Measurements from ENCODE around the gene FADS2.
"Not testable (repeated sequence)": the region's sequence is repeated elsewhere in the genome, so short reads cannot be mapped to it uniquely, and the experiment has no call there.

Gene FADS2

DNA sequence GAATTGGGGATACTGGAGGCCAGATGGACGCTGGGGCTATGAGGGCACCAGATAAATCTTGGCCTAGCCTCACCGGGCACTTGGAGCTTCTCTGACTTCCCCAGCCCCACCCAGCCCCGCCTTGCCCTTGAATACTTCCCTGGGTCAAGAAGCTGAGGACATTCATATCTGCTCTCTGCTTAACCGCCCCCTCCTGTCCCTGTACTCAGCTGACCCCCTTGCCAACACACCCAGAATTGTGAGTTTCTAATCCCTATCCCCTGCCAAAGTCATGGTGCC, 41.3 kb downstream of the FADS2 start:
- DNase-seq = no peak

DNA sequence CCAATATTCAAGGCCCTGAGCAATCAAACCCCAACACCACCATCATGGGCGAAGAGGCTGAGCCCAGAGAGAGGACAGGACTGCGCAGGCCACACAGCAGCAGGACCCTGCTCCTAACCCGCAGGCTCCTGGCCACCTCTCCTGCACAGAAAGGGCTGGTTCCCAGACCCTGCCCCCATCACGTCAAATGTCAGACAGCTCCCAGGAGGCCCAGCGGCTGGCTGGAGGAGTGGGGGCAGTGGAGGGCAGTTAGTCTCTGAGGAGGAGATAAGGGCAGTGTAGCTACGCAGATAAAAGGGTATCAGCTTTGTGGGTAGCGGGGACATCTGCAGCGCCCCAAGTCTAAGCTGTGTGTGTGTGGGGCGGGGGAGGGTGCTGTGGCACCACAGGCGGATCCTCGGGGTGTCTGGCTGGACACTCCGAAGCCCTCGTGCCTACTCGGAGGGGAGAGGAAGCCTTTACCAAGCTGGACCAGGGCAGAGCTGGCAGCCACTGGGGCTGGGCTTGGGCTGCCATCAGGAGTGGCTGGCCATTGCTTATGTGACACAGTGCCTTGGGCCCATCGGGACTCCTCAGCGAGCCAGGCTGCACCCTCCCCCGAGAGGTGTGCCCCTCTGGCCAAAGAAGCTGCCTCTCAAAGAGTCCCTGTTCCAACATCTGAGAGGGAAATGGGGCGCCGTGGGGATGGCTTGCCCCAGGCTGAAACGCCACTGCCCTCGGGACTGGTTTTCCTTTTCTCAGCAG, 41.8 kb downstream of the FADS2 start:
- DNase-seq = no peak

DNA sequence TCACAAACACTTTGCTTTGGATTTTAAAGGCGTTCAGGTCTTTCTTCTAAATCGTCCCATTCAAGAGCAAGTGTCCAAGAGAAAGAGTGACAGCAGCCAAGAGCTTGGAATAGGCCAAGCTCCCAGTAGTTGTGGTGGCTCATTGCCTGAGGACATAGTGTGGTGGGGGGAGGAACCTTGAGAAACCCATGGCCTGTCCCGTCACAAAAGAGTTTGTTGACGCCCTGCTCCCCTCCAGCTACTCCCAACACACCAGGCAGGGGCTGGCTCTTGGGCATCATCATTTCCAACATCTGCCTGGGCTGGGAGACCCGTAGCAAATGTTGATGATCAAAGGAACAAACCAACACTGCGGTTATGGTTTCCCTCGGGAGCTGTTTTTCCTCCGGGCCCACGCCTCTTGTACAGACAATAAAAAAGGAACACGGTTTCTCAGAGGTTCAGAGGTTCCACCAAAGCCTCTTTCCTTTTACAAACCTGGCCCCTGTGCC, 42.5 kb downstream of the FADS2 start:
- DNase-seq = no peak

DNA sequence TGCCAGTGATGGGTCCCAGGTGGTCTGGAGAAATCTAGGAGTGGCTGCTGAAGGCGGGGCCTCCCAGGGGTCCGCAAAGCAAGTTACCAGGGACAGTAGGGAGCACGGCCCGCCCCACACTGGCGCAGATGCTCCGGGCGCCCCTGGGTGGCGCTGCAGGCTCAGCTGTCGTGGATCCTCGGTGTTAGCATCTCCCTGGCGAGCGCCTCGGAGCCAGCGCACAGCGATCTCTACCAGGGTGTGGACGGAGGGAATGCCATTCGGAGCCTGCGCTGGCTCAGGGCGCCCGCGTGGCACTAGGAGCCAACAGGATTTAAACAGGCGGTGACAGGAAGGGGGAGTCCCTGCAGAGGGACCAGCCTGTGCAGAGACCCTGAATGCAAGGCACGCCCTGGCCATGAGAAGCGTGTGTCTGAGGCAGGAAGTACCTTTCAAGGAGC, 43.1 kb downstream of the FADS2 start:
- DNase-seq = peak; percentile 88

DNA sequence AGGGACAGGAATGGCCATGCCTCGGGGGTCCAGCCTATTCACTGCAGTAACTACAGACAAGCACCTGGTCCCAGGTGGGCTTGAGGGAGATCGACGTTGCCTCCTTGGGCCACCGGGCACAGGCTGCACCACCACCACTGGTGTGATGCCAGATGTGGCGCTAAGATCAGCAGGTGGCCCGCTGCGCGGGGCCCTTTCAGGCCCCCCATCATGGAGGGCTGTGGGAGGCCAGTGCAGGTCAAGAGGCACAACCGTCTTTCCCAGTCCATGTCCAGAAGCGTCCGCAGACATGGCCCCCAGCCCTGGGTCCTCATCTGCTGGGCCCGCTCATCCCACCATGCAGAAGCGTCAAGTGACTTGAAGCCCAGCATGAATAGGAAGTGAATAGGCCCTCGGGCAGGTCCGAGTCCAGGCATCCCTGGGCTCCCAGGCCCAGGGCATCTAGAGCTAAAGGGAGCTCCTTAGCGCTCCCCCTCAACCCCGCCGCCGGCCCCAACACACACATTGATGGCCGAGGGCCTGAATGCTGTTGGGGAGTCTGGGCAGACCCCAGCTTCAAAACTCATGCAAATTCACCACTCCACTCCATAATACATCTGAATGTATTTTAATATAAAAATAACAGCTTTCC, 45.0 kb downstream of the FADS2 start:
- no peak for DNase-seq

DNA sequence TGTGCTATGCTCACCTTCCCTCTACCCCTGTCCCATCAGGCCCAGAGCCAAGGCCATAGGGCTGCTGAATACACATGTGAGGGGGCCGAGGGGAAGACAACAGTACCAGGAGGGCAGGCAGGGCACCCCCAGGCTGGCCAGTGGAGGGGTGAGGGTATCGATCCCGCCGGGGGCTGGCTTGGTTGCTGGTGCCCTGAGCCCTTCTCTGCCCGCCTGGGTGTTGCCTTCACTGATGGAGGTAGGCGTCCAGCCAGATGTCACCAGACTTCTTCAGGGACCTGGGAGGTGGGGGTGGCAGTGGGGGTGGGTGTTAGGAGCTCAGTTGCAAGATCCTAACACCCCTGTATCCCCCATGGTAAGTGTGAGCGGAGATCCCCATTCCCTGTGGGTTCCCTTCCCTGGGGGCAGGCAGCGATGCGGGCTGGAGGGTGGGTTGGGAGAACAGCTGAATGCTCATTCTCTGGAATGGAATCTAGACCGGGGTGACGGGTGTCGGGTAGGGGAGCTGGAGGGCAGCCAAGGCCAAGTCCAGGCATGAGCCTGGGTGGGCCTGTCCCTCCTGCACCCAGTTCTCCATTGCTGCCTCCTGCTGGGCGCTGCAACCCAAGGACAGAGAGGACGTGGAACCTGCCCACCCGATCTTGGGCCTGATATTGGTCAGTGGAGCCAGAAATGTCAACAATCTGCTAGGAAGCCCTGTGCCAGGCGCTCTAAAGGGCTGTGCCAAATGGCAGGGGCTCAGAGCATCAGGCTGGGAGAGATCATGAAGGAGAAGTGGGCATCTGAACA, 45.7 kb downstream of the FADS2 start:
- no peak for DNase-seq

DNA sequence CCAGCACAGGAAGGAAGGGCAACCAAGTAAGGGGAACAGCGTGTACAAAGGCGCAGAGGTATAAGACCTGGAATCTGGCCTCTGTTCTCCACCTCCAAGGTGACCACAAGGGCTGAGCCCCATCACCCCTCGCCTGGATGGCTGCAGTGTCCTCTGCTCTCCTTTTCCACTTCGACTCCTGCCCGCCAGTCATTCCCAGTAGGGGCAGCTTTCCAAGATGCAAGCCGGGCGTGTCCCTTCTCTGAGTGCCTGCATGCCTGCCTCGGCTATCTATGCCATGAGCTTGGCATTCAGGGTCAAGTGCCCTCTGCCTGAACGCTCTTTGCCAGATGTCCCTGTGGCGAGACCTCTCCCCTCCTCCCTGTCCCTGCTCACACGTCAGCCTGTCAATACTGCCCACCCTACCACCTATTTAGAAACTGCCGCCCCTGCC, 46.3 kb downstream of the FADS2 start:
- DNase-seq = no peak

DNA sequence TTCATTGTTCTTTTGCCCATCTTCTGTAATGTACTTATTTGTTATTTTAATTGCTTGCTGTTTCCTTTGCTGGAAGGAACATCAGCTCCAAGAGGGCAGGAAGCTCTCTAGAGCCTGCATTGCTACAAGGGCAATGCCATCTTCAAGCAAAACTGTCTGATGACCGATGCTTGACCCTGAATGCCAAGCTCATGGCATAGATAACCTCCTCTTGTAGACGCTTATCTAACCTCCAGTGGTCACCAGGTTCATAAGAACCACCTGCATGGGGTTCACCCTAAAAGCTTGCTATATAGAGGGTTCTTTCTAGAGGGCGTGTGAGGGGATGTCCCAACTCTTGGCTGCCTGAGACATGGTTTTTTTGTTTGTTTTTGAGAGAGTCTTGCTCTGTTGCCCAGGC, 46.8 kb downstream of the FADS2 start:
- DNase-seq = no peak

DNA sequence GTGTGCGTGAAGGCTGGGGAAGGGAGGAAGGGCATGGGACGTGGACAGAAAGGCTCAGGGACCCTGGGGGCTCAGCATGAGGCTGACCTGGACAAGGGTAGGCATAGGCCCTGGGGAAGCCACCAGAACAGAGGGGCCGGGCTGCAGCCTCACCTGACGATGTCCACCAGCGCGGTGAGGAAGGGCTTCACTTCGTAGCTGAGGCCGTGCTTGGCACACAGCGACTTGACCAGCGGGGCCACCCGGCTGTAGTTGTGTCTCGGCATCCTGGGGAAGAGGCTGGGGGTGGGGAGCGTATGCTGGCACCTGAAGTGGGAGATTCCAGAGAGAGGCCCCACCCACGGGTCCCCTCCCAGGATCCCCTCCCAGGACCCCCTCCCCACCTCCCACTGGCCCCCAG, 47.6 kb downstream of the FADS2 start:
- no peak for DNase-seq

DNA sequence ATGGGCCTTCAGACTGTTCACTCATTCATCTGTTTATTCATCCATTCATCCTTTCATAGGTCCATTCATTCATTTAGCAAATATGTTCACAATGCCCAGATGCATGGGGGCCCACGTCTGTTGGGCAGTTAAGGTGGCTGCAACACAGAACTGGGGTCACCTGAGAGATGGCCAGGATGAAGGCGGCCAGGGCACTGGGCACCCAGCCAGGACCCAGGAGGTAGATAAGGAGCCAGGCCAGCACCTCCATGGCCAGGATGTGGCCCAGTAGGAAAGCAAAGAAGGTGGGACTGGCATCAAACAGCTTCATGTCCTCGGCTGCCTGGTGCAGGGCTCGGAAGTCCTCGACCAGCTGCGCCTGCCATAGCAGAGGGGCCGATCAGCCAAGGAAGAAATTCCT, 51.1 kb downstream of the FADS2 start:
- DNase-seq = no peak

DNA sequence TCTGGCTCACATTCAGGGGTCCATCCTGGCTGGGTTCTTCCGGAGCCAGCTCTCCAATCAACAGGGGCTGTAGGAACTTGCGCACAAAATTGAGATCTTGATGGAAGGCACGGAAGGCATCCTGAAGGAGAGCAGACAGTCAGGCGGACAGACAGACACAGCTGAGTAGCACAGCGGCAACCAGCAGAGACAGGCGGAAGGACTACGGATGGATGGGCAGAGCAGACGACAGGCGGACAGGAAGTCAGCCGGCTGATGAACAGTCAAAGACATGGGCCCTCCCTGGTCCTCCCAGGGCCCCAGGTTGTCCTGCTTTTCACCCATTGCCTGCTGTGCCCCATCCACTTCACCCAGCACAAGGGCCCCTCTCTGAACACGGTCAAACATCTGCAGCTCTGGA, 51.9 kb downstream of the FADS2 start:
- DNase-seq = no peak

DNA sequence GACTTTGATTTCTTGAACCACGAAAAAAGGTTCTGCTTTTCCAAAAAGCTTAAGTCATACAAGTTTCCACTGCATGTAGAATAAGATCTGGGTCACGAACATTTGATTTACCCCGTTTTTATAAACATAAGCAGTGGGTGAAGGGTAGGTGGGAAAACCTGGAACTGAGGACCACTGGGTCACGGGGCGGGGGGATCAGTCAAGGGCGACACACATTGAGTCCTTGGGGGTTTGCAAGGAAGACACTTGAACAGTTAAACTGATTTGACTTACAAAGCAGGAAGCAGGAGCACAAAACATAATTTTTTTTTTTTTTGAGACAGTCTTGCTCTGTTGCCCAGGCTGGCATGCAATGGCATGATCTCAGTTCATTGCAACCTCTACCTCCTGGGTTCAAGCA, 52.4 kb downstream of the FADS2 start:
- no peak for DNase-seq

DNA sequence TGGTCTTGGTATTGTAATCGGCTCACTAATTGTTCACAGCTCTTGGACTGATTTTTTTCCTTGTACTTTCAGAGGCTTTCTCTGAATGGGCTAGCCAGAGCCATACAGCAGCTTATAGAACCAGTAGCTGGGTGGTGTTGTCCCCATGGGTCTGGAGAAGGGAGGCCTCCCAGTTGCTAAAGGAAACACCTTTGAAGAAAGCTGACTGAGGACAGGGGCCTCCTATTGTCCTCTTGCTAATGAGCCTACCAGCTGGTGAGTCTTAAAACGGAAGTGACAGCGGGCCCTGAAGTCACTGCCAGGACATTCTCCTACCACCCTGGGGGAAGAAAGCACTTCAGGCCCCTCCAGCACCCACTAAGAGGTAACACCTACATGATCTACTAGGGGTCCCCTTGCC, 53.3 kb downstream of the FADS2 start:
- DNase-seq = no peak

DNA sequence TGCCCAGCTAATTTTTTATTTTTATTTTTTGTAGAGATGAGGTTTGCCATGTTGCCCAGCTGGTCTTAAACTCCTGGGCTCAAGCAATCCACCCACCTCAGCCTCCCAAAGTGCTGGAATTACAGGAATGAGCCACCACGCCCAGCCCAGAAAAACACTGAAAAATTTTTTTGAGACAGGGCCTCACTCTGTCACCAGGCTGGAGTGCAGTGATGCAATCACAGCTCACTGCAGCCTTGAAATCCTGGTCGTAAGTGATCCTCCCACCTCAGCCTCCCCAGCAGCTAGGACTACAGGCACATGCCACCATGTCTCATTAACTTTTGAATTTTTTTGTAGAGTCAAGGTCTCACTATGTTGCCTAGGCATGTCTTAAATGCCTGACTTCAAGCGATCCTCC, 54.2 kb downstream of the FADS2 start:
- DNase-seq = not testable (repeated sequence)

DNA sequence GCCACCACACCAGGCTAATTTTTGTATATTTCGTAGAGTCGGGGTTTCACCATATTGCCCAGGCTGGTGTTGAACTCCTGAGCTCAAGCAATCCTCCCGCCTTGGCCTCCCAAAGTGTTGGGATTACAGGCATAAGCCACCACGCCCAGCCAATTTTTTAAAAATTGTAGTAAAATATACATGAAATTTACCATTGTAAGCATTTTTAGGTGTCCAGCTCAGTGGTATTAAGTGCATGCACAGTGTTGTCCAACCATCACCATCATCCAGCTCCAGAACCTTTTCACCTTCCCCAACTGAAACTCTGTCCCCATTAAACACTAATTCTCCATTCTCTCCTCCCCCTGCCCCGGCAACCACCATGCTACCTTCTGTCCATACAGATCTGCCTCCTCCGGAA, 54.8 kb downstream of the FADS2 start:
- no peak for DNase-seq

DNA sequence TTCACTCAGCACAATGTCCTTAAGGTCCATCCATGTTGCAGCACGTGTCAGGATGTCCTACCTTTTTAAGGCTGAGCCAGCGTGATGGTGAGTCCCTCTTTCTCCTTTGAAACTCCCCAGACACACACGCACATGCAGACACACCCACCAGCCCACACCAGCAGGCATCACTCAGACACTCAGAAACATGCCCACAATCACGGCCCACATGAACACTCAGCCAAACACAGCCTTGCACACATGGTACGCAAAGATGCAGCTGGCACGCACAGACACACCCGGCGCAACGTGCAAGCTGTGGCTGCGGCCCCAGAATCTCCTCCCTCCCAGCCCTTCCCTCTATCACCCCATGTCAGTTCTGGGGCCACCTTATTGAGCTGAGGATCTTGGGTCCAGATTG, 55.2 kb downstream of the FADS2 start:
- no peak for DNase-seq

DNA sequence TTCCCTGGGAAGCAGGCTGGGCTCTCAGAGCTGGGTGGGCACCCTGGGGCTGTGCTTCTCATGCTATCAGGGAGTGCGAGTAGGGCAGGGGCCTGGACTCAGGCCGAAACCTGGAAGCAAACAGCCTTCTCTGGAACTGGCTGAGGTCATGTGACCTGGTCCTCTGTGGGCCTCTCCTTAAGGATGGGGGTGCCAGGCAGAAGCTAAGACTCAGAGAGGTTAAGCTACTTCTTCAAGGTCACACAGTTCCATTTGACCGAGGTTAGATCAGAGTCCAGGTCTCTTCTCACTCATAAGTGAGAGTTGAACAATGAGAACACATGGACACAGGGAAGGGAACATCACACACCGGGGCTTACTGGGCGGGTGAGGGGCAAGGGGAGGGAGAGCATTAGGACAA, 55.8 kb downstream of the FADS2 start:
- DNase-seq = no peak

DNA sequence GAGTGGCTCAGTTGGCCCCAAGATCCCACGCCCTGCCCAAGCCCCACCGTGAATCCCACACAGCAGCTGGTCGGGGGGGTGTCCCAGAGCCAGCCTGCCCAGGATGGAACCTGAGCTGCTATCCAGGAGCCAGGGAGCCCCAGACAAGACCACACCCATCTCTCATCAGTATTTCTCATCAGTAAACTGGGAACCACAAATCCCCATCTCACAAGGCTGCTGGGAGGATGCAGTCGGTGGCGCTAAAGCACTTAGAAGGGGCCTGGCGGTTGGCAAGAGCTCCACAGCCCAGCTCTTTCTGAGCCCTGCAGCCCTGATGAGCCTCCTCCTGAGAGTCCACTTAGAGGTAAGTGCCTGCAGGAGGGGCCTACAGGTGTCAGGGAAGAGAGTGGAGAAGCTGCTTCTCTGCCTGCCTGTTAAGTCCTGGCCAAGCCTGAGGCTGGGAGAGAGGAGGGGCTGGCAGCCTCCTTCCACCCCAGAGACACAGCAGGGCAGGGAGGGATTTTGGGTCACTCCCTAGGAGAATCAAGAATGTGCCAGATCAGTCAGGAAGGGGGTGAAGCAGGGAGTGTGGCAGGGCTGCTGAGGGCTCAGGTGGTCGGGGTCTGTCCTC, 57.2 kb downstream of the FADS2 start:
- DNase-seq = no peak

DNA sequence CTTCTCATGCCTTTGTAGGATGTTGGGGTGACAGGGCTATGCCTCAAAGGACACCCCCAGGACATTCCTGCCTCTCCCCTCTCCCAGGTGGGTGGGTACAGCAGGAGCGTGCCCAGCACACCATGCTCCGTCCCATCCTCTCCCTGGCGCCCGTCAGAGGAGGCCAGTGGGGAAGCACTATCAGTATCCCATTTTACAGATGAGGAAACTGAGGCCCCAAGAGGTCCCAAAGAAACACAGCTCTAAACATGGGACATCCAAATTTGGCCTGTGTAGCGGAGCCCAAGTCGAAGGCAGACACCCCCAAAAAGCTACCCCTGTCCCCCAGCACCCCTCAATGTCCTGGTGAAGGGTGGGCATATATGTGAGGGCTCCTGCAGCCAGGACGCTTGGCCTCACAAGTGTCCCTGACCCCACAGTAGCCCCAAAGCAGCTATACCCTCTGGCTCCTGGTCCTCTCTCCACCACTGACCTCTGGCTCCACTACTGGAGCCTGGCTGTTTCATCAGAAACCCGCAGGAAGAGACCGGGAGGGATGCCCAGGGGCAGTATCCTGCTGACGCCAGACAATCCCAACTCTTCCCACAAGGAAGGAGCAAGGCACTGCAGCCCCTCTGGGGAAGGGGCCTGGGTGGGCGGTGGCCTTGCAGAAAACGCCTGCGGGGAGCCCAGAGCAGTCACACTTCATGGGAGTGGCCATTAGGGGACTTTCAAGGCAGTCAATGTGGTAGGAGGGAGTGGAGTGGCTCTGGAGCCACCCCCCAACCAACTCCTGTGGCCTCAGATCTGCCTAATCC, 57.9 kb downstream of the FADS2 start:
- DNase-seq = no peak

DNA sequence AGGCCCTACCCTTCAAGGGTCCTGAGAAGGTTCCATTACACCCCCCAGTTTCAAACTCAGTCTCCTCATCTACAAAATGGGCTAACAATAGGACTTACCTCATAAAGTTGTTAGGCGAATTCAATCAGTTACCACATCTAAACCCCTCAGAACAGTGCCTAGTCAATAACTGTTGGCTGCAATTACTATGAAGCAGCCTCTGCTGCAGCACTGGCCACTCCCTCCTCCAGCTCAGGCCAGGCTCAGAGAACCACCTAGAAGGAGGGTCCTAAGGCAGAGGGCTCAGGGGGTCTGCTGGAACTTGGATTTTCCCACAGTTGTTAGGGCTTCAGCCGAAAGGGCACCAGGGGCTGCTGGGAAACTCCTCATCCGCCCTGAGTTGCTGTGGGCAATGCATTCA, 58.5 kb downstream of the FADS2 start:
- DNase-seq = no peak

DNA sequence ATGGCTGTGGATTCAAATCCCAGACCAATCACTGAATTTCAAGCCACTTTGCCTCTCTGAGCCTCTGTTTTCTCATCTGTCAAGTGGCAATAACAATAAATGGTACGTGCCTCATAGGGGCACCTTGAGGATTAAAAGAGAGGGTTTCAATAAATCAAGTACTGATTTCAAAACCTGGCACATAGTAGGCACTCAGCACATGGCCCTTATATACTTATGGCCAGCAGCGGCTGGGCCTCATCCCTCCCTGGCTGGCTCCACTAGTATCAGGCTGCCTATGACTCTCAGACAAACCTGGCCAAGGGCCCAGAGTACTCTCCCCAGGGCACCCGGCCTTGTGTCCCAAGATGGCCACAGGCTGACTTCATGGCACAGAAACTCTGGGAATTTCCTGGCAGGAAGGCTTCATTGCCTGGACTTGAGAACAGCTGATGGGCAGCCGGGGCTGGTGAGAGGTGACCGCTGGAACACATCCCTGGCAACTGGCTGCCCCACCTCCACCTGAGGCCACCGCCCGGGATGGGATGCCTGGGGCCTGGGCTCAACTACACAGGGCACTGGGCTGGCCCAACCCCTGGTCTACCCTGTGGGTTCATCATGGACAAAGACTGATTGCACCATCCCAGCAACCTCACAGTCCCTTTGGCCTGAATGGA, 59.9 kb downstream of the FADS2 start:
- DNase-seq = no peak

DNA sequence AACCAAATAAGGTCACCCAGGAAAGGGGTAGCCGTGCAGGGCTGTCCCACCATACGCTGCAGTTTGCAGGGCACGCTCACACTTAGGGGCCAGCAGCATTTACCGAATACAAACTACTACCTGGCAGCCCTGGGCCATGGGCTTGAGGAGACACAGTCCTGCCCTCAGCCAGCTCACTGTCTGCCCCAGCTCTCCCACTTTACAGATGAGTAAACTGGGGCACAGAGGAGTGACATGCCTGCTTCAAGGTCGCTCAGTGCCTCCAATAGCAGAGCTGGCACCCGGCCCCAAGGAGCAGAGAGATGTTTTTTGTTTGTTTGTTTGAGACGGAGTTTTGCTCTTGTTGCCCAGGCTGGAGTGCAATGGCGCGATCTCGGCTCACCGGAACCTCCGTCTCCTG, 60.5 kb downstream of the FADS2 start:
- no peak for DNase-seq

All from right forelimb (tissue), 1 donor.